ENCODE data around the gene ENPP3. TPM values are rescaled to one million over a fixed set of nuclear protein-coding genes. Genes with fewer than 3 reads are reported as not detected.

ENPP3 gene
- total and polyA plus RNA-seq, 2 experiments from 2014 or later, result 0.98 to 2.7 TPM

- Histone ChIP-seq H3K9me3 (ENCODE audit: low read depth) (no peaks in the 10 kb centered on the region), H3K27me3 (no peaks in the 10 kb centered on the region), H3K9me2 (replicated peaks; ENCODE audit: insufficient read depth) (no peaks in the 10 kb centered on the region), H3K36me3 (replicated peaks; ENCODE audit: insufficient read depth, low read depth) (no peaks in the 10 kb centered on the region), H3K4me2 (no peak overlapping the region), H4K20me1 (ENCODE audit: insufficient read depth, poor library complexity, severe bottlenecking) (no peaks in the 10 kb centered on the region), H2AFZ (no peak overlapping the region), H3K4me1 (ENCODE audit: insufficient read depth) (peaks cover 3% of the 10 kb centered on the region), H3K4me3 (no peak overlapping the region), H3K79me2 (peaks cover 6% of the 10 kb centered on the region), H3K27ac (peak overlapping the region; percentile 16)
- DNase-seq (ENCODE audit: low spot score), result no peak
- WGBS (ENCODE audit: low lambda C conversion rate, missing lambda C conversion rate), result 81% methylated on average over 3 of the region's 3 CpGs
- TF ChIP-seq EZH2 (IDR thresholded peaks at IDR 0.05; ENCODE audit: borderline replicate concordance) (no peak), CTCF (IDR thresholded peaks at IDR 0.05; ENCODE audit: poor library complexity) (no peak), EZH2phosphoT487 (IDR thresholded peaks at IDR 0.05; ENCODE audit: low read depth, severe bottlenecking, unreplicated experiment) (no peak)
These were observed 5.3 kb upstream of the ENPP3 start for GRCh38 chr6:131631625-131632289.

GRCh38 chr6:131635384-131636340 lies 1.4 kb upstream of the ENPP3 start:
- no peak for DNase-seq (ENCODE audit: low spot score)
- peak overlapping the region; percentile 31 for H3K27ac ChIP-seq

GRCh38 chr6:131638013-131638412 lies 911 bp downstream of the ENPP3 start:
- Histone ChIP-seq H3K4me1 (ENCODE audit: insufficient read depth) (no peaks in the 10 kb centered on the region), H3K27ac (no peak overlapping the region)

More at GRCh38 chr6:131635384-131636340, 1.4 kb upstream of the ENPP3 start:
- Histone ChIP-seq H3K4me1 (ENCODE audit: insufficient read depth) (no peaks in the 10 kb centered on the region), H2AFZ (no peak overlapping the region), H3K36me3 (replicated peaks; ENCODE audit: insufficient read depth, low read depth) (no peaks in the 10 kb centered on the region), H3K27me3 (no peaks in the 10 kb centered on the region), H4K20me1 (ENCODE audit: insufficient read depth, poor library complexity, severe bottlenecking) (no peaks in the 10 kb centered on the region), H3K4me2 (no peak overlapping the region), H3K4me3 (no peak overlapping the region), H3K9me3 (ENCODE audit: low read depth) (no peaks in the 10 kb centered on the region), H3K9me2 (replicated peaks; ENCODE audit: insufficient read depth) (no peaks in the 10 kb centered on the region), H3K79me2 (no peaks in the 10 kb centered on the region)
- WGBS (ENCODE audit: low lambda C conversion rate, missing lambda C conversion rate), result 80% methylated on average over 11 of the region's 11 CpGs
- TF ChIP-seq EZH2 (IDR thresholded peaks at IDR 0.05; ENCODE audit: borderline replicate concordance) (no peak), EZH2phosphoT487 (IDR thresholded peaks at IDR 0.05; ENCODE audit: low read depth, severe bottlenecking, unreplicated experiment) (no peak), CTCF (IDR thresholded peaks at IDR 0.05; ENCODE audit: poor library complexity) (no peak)

More at GRCh38 chr6:131638013-131638412, 911 bp downstream of the ENPP3 start:
- TF ChIP-seq CTCF (IDR thresholded peaks at IDR 0.05; ENCODE audit: poor library complexity) (no peak), EZH2 (IDR thresholded peaks at IDR 0.05; ENCODE audit: borderline replicate concordance) (no peak), EZH2phosphoT487 (IDR thresholded peaks at IDR 0.05; ENCODE audit: low read depth, severe bottlenecking, unreplicated experiment) (no peak)
- H3K27me3 ChIP-seq, result no peaks in the 10 kb centered on the region
- H3K9me3 ChIP-seq (ENCODE audit: low read depth), result no peaks in the 10 kb centered on the region
- WGBS (ENCODE audit: low lambda C conversion rate, missing lambda C conversion rate), result 86% methylated on average over 2 of the region's 2 CpGs
- no peak overlapping the region for H3K4me2 ChIP-seq
- H3K4me3 ChIP-seq, result no peak overlapping the region
- no peaks in the 10 kb centered on the region for H3K79me2 ChIP-seq
- no peak for DNase-seq (ENCODE audit: low spot score)
- no peaks in the 10 kb centered on the region for H4K20me1 ChIP-seq (ENCODE audit: insufficient read depth, poor library complexity, severe bottlenecking)
- no peaks in the 10 kb centered on the region for H3K9me2 ChIP-seq (replicated peaks; ENCODE audit: insufficient read depth)
- no peaks in the 10 kb centered on the region for H3K36me3 ChIP-seq (replicated peaks; ENCODE audit: insufficient read depth, low read depth)
- H2AFZ ChIP-seq, result peak overlapping the region; percentile 15

Measured in hepatocyte (in vitro differentiated cells).